Testis (tissue), 2 donors: ENCODE results near the gene PMFBP1.

Source experiments
- POLR2A ChIP-seq: fragments of 450-650 bp; IDR thresholded peaks from one replicate; pipeline ENCODE4 v1.6.1; 2017; ENCODE audit warnings: antibody characterized with exemption, mild to moderate bottlenecking, moderate library complexity
- TF ChIP-seq, protein P1 (sequence below), 3 experiments: fragments of 450-650 bp in 2 of 3; fragments of 200-600 bp in 1 of 3; sonication (generic) in 1 of 3; IDR thresholded peaks; one replicate each; pipeline ENCODE4 v1.5.1; 2016 to 2019; ENCODE audit warnings: antibody characterized with exemption in 3 of 3, mild to moderate bottlenecking in 2 of 3, moderate library complexity in 1 of 3

DNA sequence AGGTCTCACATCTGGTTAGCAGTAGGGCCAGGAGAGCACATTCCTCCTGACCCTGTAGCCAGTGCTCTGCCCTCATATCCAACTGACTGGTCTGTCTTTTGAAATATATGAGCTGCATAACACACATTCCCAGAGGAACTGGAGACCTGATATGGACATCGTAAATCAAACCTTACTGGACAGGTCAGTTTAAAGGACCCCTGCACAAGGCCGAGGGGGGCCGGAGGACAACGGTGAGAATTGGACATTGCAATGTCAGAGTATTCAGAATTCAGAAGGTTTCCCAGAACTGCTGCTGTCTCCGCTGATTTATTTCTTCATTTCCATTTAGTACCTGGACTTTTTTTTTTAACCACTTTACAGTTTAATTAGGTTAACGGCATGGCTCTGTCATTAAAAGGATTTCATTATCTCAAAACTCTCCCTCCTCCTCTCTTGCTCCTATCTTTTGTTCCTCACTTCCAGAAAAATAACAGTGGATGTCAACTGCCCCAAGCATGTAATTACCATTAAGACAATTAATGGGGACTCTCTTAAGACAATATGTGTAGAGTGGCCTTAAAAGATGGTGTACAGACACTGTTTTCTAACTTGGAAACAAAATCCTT, 4.9 kb downstream of the PMFBP1 start:
- TF ChIP-seq, protein P1, sequence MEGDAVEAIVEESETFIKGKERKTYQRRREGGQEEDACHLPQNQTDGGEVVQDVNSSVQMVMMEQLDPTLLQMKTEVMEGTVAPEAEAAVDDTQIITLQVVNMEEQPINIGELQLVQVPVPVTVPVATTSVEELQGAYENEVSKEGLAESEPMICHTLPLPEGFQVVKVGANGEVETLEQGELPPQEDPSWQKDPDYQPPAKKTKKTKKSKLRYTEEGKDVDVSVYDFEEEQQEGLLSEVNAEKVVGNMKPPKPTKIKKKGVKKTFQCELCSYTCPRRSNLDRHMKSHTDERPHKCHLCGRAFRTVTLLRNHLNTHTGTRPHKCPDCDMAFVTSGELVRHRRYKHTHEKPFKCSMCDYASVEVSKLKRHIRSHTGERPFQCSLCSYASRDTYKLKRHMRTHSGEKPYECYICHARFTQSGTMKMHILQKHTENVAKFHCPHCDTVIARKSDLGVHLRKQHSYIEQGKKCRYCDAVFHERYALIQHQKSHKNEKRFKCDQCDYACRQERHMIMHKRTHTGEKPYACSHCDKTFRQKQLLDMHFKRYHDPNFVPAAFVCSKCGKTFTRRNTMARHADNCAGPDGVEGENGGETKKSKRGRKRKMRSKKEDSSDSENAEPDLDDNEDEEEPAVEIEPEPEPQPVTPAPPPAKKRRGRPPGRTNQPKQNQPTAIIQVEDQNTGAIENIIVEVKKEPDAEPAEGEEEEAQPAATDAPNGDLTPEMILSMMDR (IDR thresholded peaks at IDR 0.05) = no peak
- TF ChIP-seq POLR2A = no peak
